ENCODE measurements around the gene SASH3. TPM values are rescaled to one million over a fixed set of nuclear protein-coding genes. Genes with fewer than 3 reads are reported as not detected.

The SASH3 gene
- polyA plus RNA-seq (0.08 to 0.09 TPM in 2 of 3 replicates, not detected in the other), polyA minus RNA-seq (not detected in 3 replicates)
- not detected for polyA plus RNA-seq (2011; ENCODE audit: low read depth)
- polyA plus RNA-seq (2011; cell fraction: cytosol; rRNA removed) = not detected in 2 replicates
- not detected in 2 replicates for polyA plus RNA-seq (2011; cell fraction: nucleus; rRNA removed)
- not detected in 2 replicates for polyA plus RNA-seq (2012; ENCODE audit: low replicate concordance)
- polyA minus RNA-seq (2011; cell fraction: cytosol; rRNA and poly(A)+ RNA removed) = not detected
- polyA minus RNA-seq (2011; cell fraction: nucleus; rRNA and poly(A)+ RNA removed) = not detected in 2 replicates

- no peak for TF ChIP-seq EZH2 (IDR thresholded peaks at IDR 0.05; ENCODE audit: low read length)
- TF ChIP-seq, protein P1, sequence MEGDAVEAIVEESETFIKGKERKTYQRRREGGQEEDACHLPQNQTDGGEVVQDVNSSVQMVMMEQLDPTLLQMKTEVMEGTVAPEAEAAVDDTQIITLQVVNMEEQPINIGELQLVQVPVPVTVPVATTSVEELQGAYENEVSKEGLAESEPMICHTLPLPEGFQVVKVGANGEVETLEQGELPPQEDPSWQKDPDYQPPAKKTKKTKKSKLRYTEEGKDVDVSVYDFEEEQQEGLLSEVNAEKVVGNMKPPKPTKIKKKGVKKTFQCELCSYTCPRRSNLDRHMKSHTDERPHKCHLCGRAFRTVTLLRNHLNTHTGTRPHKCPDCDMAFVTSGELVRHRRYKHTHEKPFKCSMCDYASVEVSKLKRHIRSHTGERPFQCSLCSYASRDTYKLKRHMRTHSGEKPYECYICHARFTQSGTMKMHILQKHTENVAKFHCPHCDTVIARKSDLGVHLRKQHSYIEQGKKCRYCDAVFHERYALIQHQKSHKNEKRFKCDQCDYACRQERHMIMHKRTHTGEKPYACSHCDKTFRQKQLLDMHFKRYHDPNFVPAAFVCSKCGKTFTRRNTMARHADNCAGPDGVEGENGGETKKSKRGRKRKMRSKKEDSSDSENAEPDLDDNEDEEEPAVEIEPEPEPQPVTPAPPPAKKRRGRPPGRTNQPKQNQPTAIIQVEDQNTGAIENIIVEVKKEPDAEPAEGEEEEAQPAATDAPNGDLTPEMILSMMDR (optimal IDR thresholded peaks at IDR 0.05 in 1 of 3, IDR thresholded peaks at IDR 0.05 in 1 of 3, conservative IDR thresholded peaks at IDR 0.05 in 1 of 3; ENCODE audit: extremely low read depth in 1 of 3, insufficient read depth in 2 of 3, low read length in 3 of 3) = no peak
- Histone ChIP-seq H3K27ac (ENCODE audit: control insufficient read depth, insufficient read depth, low read length) (no peak within 1 kb of the TSS), H2AFZ (ENCODE audit: control insufficient read depth, low read length) (no peak within 1 kb of the TSS), H3K9ac (ENCODE audit: control insufficient read depth, extremely low read depth, insufficient read depth, low read length) (no peak within 1 kb of the TSS), H3K9me3 (ENCODE audit: control insufficient read depth, low read depth, low read length) (no peaks in the 10 kb centered on the region), H3K4me3 (ENCODE audit: control insufficient read depth in 2 of 3, extremely low read depth in 1 of 3, insufficient read depth in 2 of 3, low read depth in 1 of 3, low read length in 3 of 3) (no peak within 1 kb of the TSS), H4K20me1 (ENCODE audit: control insufficient read depth, extremely low read depth, insufficient read depth, low read length) (no peaks in the 10 kb centered on the region), H3K4me1 (ENCODE audit: control insufficient read depth, extremely low read depth, insufficient read depth, low read length) (no peaks in the 10 kb centered on the region), H3K4me2 (ENCODE audit: control insufficient read depth, extremely low read depth, insufficient read depth, low read depth, low read length) (no peak within 1 kb of the TSS), H3K79me2 (ENCODE audit: control insufficient read depth, insufficient read depth, low read length) (no peaks in the 10 kb centered on the region), H3K36me3 (ENCODE audit: control insufficient read depth in 2 of 2, extremely low read depth in 1 of 2, insufficient read depth in 2 of 2, low read length in 2 of 2) (no peaks in the 10 kb centered on the region), H3K27me3 (ENCODE audit: control insufficient read depth, extremely low read depth, insufficient read depth, low read length) (peaks cover 6% of the 10 kb centered on the region), H3K9me1 (ENCODE audit: control insufficient read depth, extremely low read depth, insufficient read depth, low read length) (no peaks in the 10 kb centered on the region)
- dilution Hi-C loops (cut with MboI; ENCODE audit: extremely low pct_ligation_motif_present, low sequenced_read_pairs) = no loop called here
- DNase-seq (ENCODE audit: low read depth, low spot score) (no peak), FAIRE-seq (no peak)
These were observed at the start of gene SASH3 for GRCh38 chrX:129779747-129780146. Gene SASH3, plus strand, starts transcription at chrX:129779949. Its CDS starts 149 bp downstream, at chrX:129780098.

GRCh38 chrX:129731228-129731627, 48.5 kb upstream of the SASH3 start:
- H3K9me1 ChIP-seq (ENCODE audit: control insufficient read depth, extremely low read depth, insufficient read depth, low read length) = no peaks in the 10 kb centered on the region
- no peaks in the 10 kb centered on the region for H4K20me1 ChIP-seq (ENCODE audit: control insufficient read depth, extremely low read depth, insufficient read depth, low read length)
- no peak overlapping the region for H3K4me3 ChIP-seq (ENCODE audit: control insufficient read depth in 2 of 3, extremely low read depth in 1 of 3, insufficient read depth in 2 of 3, low read depth in 1 of 3, low read length in 3 of 3)
- no peak overlapping the region for H3K27ac ChIP-seq (ENCODE audit: control insufficient read depth, insufficient read depth, low read length)
- no peak for FAIRE-seq
- H3K4me1 ChIP-seq (ENCODE audit: control insufficient read depth, extremely low read depth, insufficient read depth, low read length) = no peaks in the 10 kb centered on the region
- H3K27me3 ChIP-seq (ENCODE audit: control insufficient read depth, extremely low read depth, insufficient read depth, low read length) = no peaks in the 10 kb centered on the region
- H3K9ac ChIP-seq (ENCODE audit: control insufficient read depth, extremely low read depth, insufficient read depth, low read length) = no peak overlapping the region
- TF ChIP-seq, protein P1 (optimal IDR thresholded peaks at IDR 0.05 in 1 of 3, IDR thresholded peaks at IDR 0.05 in 1 of 3, conservative IDR thresholded peaks at IDR 0.05 in 1 of 3; ENCODE audit: extremely low read depth in 1 of 3, insufficient read depth in 2 of 3, low read length in 3 of 3) = no peak
- no peaks in the 10 kb centered on the region for H3K9me3 ChIP-seq (ENCODE audit: control insufficient read depth, low read depth, low read length)
- dilution Hi-C loops (cut with MboI; ENCODE audit: extremely low pct_ligation_motif_present, low sequenced_read_pairs) = no loop called here
- H3K36me3 ChIP-seq (ENCODE audit: control insufficient read depth in 2 of 2, extremely low read depth in 1 of 2, insufficient read depth in 2 of 2, low read length in 2 of 2) = no peaks in the 10 kb centered on the region
- no peak overlapping the region for H3K4me2 ChIP-seq (ENCODE audit: control insufficient read depth, extremely low read depth, insufficient read depth, low read depth, low read length)
- no peak overlapping the region for H2AFZ ChIP-seq (ENCODE audit: control insufficient read depth, low read length)
- no peak for DNase-seq (ENCODE audit: low read depth, low spot score)
- H3K79me2 ChIP-seq (ENCODE audit: control insufficient read depth, insufficient read depth, low read length) = no peaks in the 10 kb centered on the region
